GM23338 (cell line): Measurements from ENCODE around the gene AFAP1L2. TPM values are rescaled to one million over a fixed set of nuclear protein-coding genes. Genes with fewer than 3 reads are reported as not detected.

Experiments
- ATAC-seq: fragments of 200-7000 bp; cut with Tn5 transposase; 3 replicates; pipeline ENCODE4 v1.9.1; 2020
- DNase-seq: peaks from one replicate; pipeline ENCODE4 v3.0.0-alpha.2; 2015; ENCODE audit warnings: low spot score
- H2AFZ ChIP-seq: fragments of 200-600 bp; sonication (generic); 2 replicates; pipeline ENCODE4 v1.8.0; 2016; ENCODE audit warnings: antibody characterized with exemption, mild to moderate bottlenecking, moderate library complexity
- H3F3A ChIP-seq: fragments of 200-600 bp; sonication (generic); replicated peaks from 2 replicates; pipeline ENCODE4 v1.8.0; 2017; ENCODE audit warnings: antibody characterized with exemption, mixed run types, low read depth
- H3K27ac ChIP-seq: fragments of 200-600 bp; sonication (generic); 2 replicates; pipeline ENCODE4 v1.6.1; 2016; ENCODE audit warnings: low read depth
- H3K27me3 ChIP-seq: fragments of 200-600 bp; sonication (generic); 2 replicates; pipeline ENCODE4 v1.8.0; 2016; ENCODE audit warnings: mild to moderate bottlenecking, mixed run types, moderate library complexity; ENCODE audit not compliant: insufficient read depth
- H3K36me3 ChIP-seq: fragments of 200-600 bp; sonication (generic); 2 replicates; pipeline ENCODE4 v1.8.0; 2016; ENCODE audit warnings: mild to moderate bottlenecking; ENCODE audit not compliant: insufficient read depth
- H3K4me1 ChIP-seq: fragments of 200-600 bp; sonication (generic); 2 replicates; pipeline ENCODE4 v1.8.0; 2016; ENCODE audit warnings: mild to moderate bottlenecking, moderate library complexity; ENCODE audit not compliant: insufficient read depth
- H3K4me2 ChIP-seq: fragments of 200-600 bp; sonication (generic); 2 replicates; pipeline ENCODE4 v1.7.1; 2017; ENCODE audit warnings: mixed run types
- H3K4me3 ChIP-seq: fragments of 200-600 bp; sonication (generic); 2 replicates; pipeline ENCODE4 v1.6.1; 2016; ENCODE audit warnings: mixed run types
- H3K79me2 ChIP-seq: fragments of 200-600 bp; sonication (generic); replicated peaks from 2 replicates; pipeline ENCODE4 v1.8.0; 2017; ENCODE audit warnings: mild to moderate bottlenecking; ENCODE audit not compliant: insufficient read depth
- H3K9me2 ChIP-seq: fragments of 200-600 bp; sonication (generic); 2 replicates; pipeline ENCODE4 v1.8.0; 2017; ENCODE audit not compliant: insufficient read depth
- H4K20me1 ChIP-seq: fragments of 200-600 bp; sonication (generic); replicated peaks from 2 replicates; pipeline ENCODE4 v1.8.0; 2017; ENCODE audit warnings: mild to moderate bottlenecking; ENCODE audit not compliant: insufficient read depth
- H3K27ac Mint-ChIP-seq: 2 replicates; pipeline ENCODE4 v1.8.0; 2020; ENCODE audit warnings: inconsistent platforms, mild to moderate bottlenecking, moderate library complexity, mixed read lengths
- H3K27me3 Mint-ChIP-seq: 3 replicates; pipeline ENCODE4 v1.8.0; 2022; ENCODE audit warnings: low read depth, mild to moderate bottlenecking, moderate library complexity, mixed read lengths, inconsistent platforms; ENCODE audit not compliant: insufficient read depth, poor library complexity
- H3K36me3 Mint-ChIP-seq: 3 replicates; pipeline ENCODE4 v1.8.0; 2021; ENCODE audit warnings: low read depth, mild to moderate bottlenecking, inconsistent platforms, moderate library complexity, mixed read lengths
- H3K4me1 Mint-ChIP-seq: 3 replicates; pipeline ENCODE4 v1.8.0; 2020; ENCODE audit warnings: mild to moderate bottlenecking, inconsistent platforms, mixed read lengths
- H3K4me3 Mint-ChIP-seq: 3 replicates; pipeline ENCODE4 v1.8.0; 2021; ENCODE audit warnings: moderate library complexity, mild to moderate bottlenecking, inconsistent platforms, mixed read lengths
- H3K9me3 Mint-ChIP-seq: 3 replicates; pipeline ENCODE4 v1.8.0; 2020; ENCODE audit warnings: moderate library complexity, mild to moderate bottlenecking, inconsistent platforms, mixed read lengths
- CREB1 ChIP-seq: fragments of 250-450 bp; sonication (Bioruptor Pico); IDR thresholded peaks from 2 replicates; pipeline ENCODE4 v1.5.0; 2020; ENCODE audit warnings: low read depth, mild to moderate bottlenecking, moderate library complexity
- EZH2 ChIP-seq: fragments of 200-600 bp; sonication (generic); IDR thresholded peaks from one replicate; pipeline ENCODE4 v1.8.0; 2017; ENCODE audit warnings: antibody characterized with exemption, mild to moderate bottlenecking, low read depth; ENCODE audit not compliant: unreplicated experiment
- EZH2phosphoT487 ChIP-seq: fragments of 200-600 bp; sonication (generic); IDR thresholded peaks from one replicate; pipeline ENCODE4 v1.8.1; 2018; ENCODE audit warnings: antibody characterized with exemption; ENCODE audit not compliant: unreplicated experiment
- JUNB ChIP-seq: IDR thresholded peaks from one replicate; pipeline ENCODE4 v1.6.1; 2016; ENCODE audit warnings: antibody characterized with exemption; ENCODE audit not compliant: unreplicated experiment
- NANOG ChIP-seq: IDR thresholded peaks from 2 replicates; pipeline ENCODE4 v1.6.1; 2016; ENCODE audit warnings: antibody characterized with exemption, borderline replicate concordance
- POLR2AphosphoS5 ChIP-seq: IDR thresholded peaks from 2 replicates; pipeline ENCODE4 v1.6.1; 2016; ENCODE audit warnings: antibody characterized with exemption, low read depth
- REST ChIP-seq: IDR thresholded peaks from one replicate; pipeline ENCODE4 v1.6.1; 2018; ENCODE audit warnings: antibody characterized with exemption; ENCODE audit not compliant: unreplicated experiment
- STAT1 ChIP-seq: IDR thresholded peaks from one replicate; pipeline ENCODE4 v1.6.1; 2016; ENCODE audit warnings: antibody characterized with exemption; ENCODE audit not compliant: unreplicated experiment
- ZNF114 ChIP-seq: fragments of 250-450 bp; sonication (Bioruptor Pico); IDR thresholded peaks from 2 replicates; pipeline ENCODE4 v1.5.0; 2020; ENCODE audit warnings: mild to moderate bottlenecking, moderate library complexity
- ZNF331 ChIP-seq: fragments of 250-450 bp; sonication (Bioruptor Pico); IDR thresholded peaks from 2 replicates; pipeline ENCODE4 v1.5.0; 2020; ENCODE audit warnings: low read depth, mild to moderate bottlenecking, moderate library complexity
- polyA plus RNA-seq: library from polyadenylated mRNA; unstranded; fragments of >200 nt; fragmentation: Nextera tagmentation; extraction: Ambion mirVana; gene quantifications from 2 replicates; pipeline ENCODE4 v1.2.1, GENCODE V29; 2016
- total RNA-seq: library from RNA; depleted of rRNA; stranded (reverse); fragments of >200 nt; shearing (Covaris generic); gene quantifications from 2 replicates; pipeline ENCODE4 v1.2.3, GENCODE V29; 2014
- TF ChIP-seq, protein P1 (sequence below), 2 experiments: fragments of 200-600 bp in 1 of 2; sonication (generic) in 1 of 2; conservative IDR thresholded peaks; 2 replicates each; pipeline versions ENCODE4 v1.5.1 to v1.6.1; 2016 to 2017; ENCODE audit warnings: antibody characterized with exemption in 2 of 2, low read depth in 2 of 2, mild to moderate bottlenecking in 2 of 2, moderate library complexity in 1 of 2
- TF ChIP-seq, protein P2 (sequence below): IDR thresholded peaks from 2 replicates; pipeline ENCODE4 v1.6.1; 2016; ENCODE audit warnings: antibody characterized with exemption

Gene AFAP1L2
- total and polyA plus RNA-seq, 2 experiments from 2014 or later = 2.3 to 6.5 TPM

GRCh38 chr10:114426476-114426875 lies 22.2 kb upstream of the AFAP1L2 start:
- Histone ChIP-seq H3K36me3 (no peaks in the 10 kb centered on the region), H3K4me2 (no peak overlapping the region), H3K4me1 (no peaks in the 10 kb centered on the region), H3K4me3 (no peak overlapping the region), H2AFZ (no peak overlapping the region), H4K20me1 (no peaks in the 10 kb centered on the region), H3K79me2 (no peaks in the 10 kb centered on the region), H3K27ac (no peak overlapping the region), H3F3A (no peaks in the 10 kb centered on the region), H3K9me2 (no peaks in the 10 kb centered on the region; the same call in 1 of the 2 replicates), H3K27me3 (no peaks in the 10 kb centered on the region)
- DNase-seq (no peak), ATAC-seq (no peak)
- Mint-ChIP-seq H3K9me3 (no peaks in the 10 kb centered on the region), H3K4me1 (peaks cover 3% of the 10 kb centered on the region; the same call in 2 of the 3 replicates), H3K27ac (no peak overlapping the region), H3K4me3 (no peak overlapping the region), H3K36me3 (no peaks in the 10 kb centered on the region), H3K27me3 (peaks cover 4% of the 10 kb centered on the region)
- no peak for TF ChIP-seq ZNF331
- no peak for TF ChIP-seq EZH2
- no peak for TF ChIP-seq NANOG
- TF ChIP-seq POLR2AphosphoS5 = no peak

DNA sequence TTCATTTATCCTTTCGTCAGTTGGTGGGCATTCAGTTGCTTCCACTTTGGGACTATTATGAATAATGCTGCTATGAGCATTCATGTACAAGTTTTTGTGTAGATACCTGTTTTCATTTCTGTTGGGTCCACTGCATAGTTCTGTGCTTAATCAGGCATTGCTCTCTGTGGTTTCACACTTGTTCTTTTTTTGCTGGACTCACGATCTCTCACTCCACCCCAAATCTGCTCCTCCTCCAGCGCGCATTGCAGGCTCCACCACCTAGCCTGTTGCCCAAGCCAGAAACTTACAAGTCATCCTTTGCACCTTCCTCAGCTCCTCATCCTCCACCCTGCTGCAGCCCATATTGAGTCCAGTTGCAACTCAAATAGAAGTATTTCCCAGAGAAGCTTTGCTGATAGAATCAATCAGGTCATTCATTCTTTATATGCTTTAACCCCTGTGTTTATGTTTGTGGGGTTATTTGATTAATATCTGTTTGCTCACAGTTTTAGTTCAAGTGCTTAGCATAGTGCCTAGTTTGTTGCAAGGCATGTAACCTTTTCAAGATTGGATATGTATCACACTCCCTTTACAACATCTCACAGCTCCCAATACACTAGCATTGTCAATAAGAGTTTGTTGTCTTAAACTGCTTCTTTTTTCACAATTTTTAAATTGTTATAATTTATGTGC lies 16.6 kb upstream of the AFAP1L2 start:
- peaks cover 4% of the 10 kb centered on the region; the same call in 1 of the 3 replicates for H3K9me3 Mint-ChIP-seq
- DNase-seq (no peak), ATAC-seq (no peak)
- no peaks in the 10 kb centered on the region for H3F3A ChIP-seq
- TF ChIP-seq STAT1 = no peak
- H3K4me1 ChIP-seq = no peaks in the 10 kb centered on the region
- H3K9me2 ChIP-seq = no peaks in the 10 kb centered on the region
- no peak overlapping the region for H3K4me3 ChIP-seq
- H3K27ac Mint-ChIP-seq = no peak overlapping the region
- no peak overlapping the region for H2AFZ ChIP-seq
- no peak overlapping the region for H3K4me2 ChIP-seq
- no peak overlapping the region for H3K4me3 Mint-ChIP-seq
- H3K36me3 ChIP-seq = no peaks in the 10 kb centered on the region
- no peaks in the 10 kb centered on the region for H3K4me1 Mint-ChIP-seq
- no peaks in the 10 kb centered on the region for H4K20me1 ChIP-seq
- H3K36me3 Mint-ChIP-seq = no peaks in the 10 kb centered on the region
- peaks cover 4% of the 10 kb centered on the region for H3K27me3 Mint-ChIP-seq
- H3K79me2 ChIP-seq = no peaks in the 10 kb centered on the region
- no peaks in the 10 kb centered on the region for H3K27me3 ChIP-seq
- no peak overlapping the region for H3K27ac ChIP-seq

DNA sequence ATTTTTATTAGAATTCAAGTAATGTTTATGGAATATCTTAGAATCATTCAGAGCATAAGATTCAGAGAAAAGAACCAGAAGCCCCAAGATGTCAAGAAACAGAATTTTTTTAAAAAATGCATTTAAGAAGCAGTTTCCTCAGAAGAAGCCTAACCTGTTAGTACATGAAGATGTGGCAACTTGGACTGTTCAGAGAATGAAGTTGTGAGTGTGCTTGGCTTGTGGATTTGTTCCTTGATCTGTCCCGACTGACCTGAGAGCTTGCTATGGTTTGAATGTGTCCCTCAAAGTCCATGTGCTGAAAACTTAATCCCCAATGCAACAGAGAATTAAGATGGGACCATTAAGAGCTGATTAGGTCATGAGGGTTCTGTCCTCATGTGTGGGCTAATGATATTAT lies 13.8 kb upstream of the AFAP1L2 start:
- H3K4me3 Mint-ChIP-seq = no peak overlapping the region
- no peak overlapping the region for H3K27ac Mint-ChIP-seq
- no peaks in the 10 kb centered on the region for H3K4me1 Mint-ChIP-seq
- no peak for ATAC-seq
- Histone ChIP-seq H3K4me2 (no peak overlapping the region), H3K27me3 (no peaks in the 10 kb centered on the region), H2AFZ (no peak overlapping the region), H3K79me2 (no peaks in the 10 kb centered on the region), H4K20me1 (no peaks in the 10 kb centered on the region), H3F3A (no peaks in the 10 kb centered on the region), H3K9me2 (no peaks in the 10 kb centered on the region), H3K4me1 (no peaks in the 10 kb centered on the region), H3K36me3 (no peaks in the 10 kb centered on the region), H3K4me3 (no peak overlapping the region), H3K27ac (no peak overlapping the region)
- DNase-seq = no peak
- H3K9me3 Mint-ChIP-seq = peaks cover 4% of the 10 kb centered on the region; the same call in 1 of the 3 replicates
- H3K36me3 Mint-ChIP-seq = no peaks in the 10 kb centered on the region
- peaks cover 4% of the 10 kb centered on the region for H3K27me3 Mint-ChIP-seq
- TF ChIP-seq POLR2AphosphoS5 (no peak), EZH2phosphoT487 (no peak), REST (no peak), JUNB (no peak), CREB1 (no peak), ZNF114 (CRISPR knock-in tag) (no peak), EZH2 (no peak)
- TF ChIP-seq, protein P1, sequence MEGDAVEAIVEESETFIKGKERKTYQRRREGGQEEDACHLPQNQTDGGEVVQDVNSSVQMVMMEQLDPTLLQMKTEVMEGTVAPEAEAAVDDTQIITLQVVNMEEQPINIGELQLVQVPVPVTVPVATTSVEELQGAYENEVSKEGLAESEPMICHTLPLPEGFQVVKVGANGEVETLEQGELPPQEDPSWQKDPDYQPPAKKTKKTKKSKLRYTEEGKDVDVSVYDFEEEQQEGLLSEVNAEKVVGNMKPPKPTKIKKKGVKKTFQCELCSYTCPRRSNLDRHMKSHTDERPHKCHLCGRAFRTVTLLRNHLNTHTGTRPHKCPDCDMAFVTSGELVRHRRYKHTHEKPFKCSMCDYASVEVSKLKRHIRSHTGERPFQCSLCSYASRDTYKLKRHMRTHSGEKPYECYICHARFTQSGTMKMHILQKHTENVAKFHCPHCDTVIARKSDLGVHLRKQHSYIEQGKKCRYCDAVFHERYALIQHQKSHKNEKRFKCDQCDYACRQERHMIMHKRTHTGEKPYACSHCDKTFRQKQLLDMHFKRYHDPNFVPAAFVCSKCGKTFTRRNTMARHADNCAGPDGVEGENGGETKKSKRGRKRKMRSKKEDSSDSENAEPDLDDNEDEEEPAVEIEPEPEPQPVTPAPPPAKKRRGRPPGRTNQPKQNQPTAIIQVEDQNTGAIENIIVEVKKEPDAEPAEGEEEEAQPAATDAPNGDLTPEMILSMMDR (conservative IDR thresholded peaks at IDR 0.05; ENCODE audit: low read depth in 2 of 2) = no peak
- TF ChIP-seq, protein P2, sequence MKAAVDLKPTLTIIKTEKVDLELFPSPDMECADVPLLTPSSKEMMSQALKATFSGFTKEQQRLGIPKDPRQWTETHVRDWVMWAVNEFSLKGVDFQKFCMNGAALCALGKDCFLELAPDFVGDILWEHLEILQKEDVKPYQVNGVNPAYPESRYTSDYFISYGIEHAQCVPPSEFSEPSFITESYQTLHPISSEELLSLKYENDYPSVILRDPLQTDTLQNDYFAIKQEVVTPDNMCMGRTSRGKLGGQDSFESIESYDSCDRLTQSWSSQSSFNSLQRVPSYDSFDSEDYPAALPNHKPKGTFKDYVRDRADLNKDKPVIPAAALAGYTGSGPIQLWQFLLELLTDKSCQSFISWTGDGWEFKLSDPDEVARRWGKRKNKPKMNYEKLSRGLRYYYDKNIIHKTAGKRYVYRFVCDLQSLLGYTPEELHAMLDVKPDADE = no peak
